GM12878 (cell line): ENCODE measurements around the gene NFKBIA. TPM values are rescaled to one million over a fixed set of nuclear protein-coding genes. Genes with fewer than 3 reads are reported as not detected.

Source experiments
- ATAC-seq: fragments of 200-7000 bp; cut with Tn5 transposase; 3 replicates; pipeline ENCODE4 v1.9.1; 2020; ENCODE audit warnings: mild to moderate bottlenecking, moderate library complexity
- BruUV-seq: library from RNA; stranded (reverse); fragments of 400-500 nt; replicated peaks from 2 replicates; lab custom pipeline; 2021; lab: Mats Ljungman, UMichigan
- CTCF ChIA-PET: fragments of 300-600 bp; sonication (Branson Sonifier 250); formaldehyde crosslinking; extraction: SDS; loops from one replicate; lab custom pipeline; 2021; ENCODE audit warnings: inconsistent platforms; lab: Yijun Ruan, JAX
- POLR2A ChIA-PET: fragments of 350-600 bp; formaldehyde crosslinking; extraction: SDS; loops from one replicate; lab custom pipeline; 2021; ENCODE audit warnings: inconsistent platforms; lab: Charles Lee
- RAD21 ChIA-PET: fragments of 300-600 bp; sonication (Branson Sonifier 250); formaldehyde crosslinking; loops from one replicate; lab custom pipeline; 2023; ENCODE audit warnings: antibody characterized with exemption; ENCODE audit not compliant: unreplicated experiment; lab: Charles Lee
- SMC1A ChIA-PET: fragments of 300-600 bp; sonication (Branson Sonifier 250); formaldehyde crosslinking; loops from one replicate; lab custom pipeline; 2023; ENCODE audit not compliant: unreplicated experiment, uncharacterized antibody; lab: Charles Lee
- DNase-seq: peaks from one replicate; pipeline ENCODE4 v3.0.0-alpha.2; 2011; ENCODE audit warnings: low read depth, low spot score
- FAIRE-seq: peaks from 3 replicates; lab custom pipeline; 2011; peaks lifted over from hg19 to GRCh38; lab: Jason Lieb, UNC
- H2AFZ ChIP-seq: 2 replicates; pipeline ENCODE4 v1.6.0; 2011; ENCODE audit warnings: low read depth, low read length, control low read depth; ENCODE audit not compliant: control insufficient read depth
- H3K27ac ChIP-seq: 2 replicates; pipeline ENCODE4 v1.5.1; 2011; ENCODE audit warnings: control low read depth; ENCODE audit not compliant: control insufficient read depth, insufficient read depth
- H3K27me3 ChIP-seq, 2 experiments: replicated peaks in 1 of 2; 2 replicates each; pipeline versions ENCODE4 v1.6.0 to v1.6.1; 2011; ENCODE audit warnings: low read length in 1 of 2; ENCODE audit not compliant: control insufficient read depth in 2 of 2, insufficient read depth in 2 of 2
- H3K36me3 ChIP-seq, 2 experiments: 2 replicates each; pipeline ENCODE4 v1.5.1; 2011; ENCODE audit warnings: low read length in 1 of 2; ENCODE audit not compliant: control insufficient read depth in 2 of 2, insufficient read depth in 2 of 2
- H3K4me1 ChIP-seq: 2 replicates; pipeline ENCODE4 v1.6.1; 2011; ENCODE audit warnings: mild to moderate bottlenecking, low read length, moderate library complexity, mixed read lengths; ENCODE audit not compliant: control insufficient read depth, insufficient read depth
- H3K4me2 ChIP-seq: 2 replicates; pipeline ENCODE4 v1.6.0; 2011; ENCODE audit warnings: control low read depth; ENCODE audit not compliant: control insufficient read depth, insufficient read depth
- H3K4me3 ChIP-seq: fragments of 200-600 bp; sonication (generic); 2 replicates; pipeline ENCODE4 v1.5.1; 2016
- H3K79me2 ChIP-seq: 2 replicates; pipeline ENCODE4 v1.6.0; 2011; ENCODE audit warnings: low read length; ENCODE audit not compliant: control insufficient read depth, insufficient read depth
- H3K9ac ChIP-seq: 2 replicates; pipeline ENCODE4 v1.8.0; 2011; ENCODE audit warnings: low read length, control low read depth, mixed read lengths; ENCODE audit not compliant: control insufficient read depth, insufficient read depth
- H3K9me3 ChIP-seq: replicated peaks from 3 replicates; pipeline ENCODE4 v1.5.1; 2011; ENCODE audit warnings: mild to moderate bottlenecking, low read length; ENCODE audit not compliant: control insufficient read depth, insufficient read depth
- H4K20me1 ChIP-seq: 2 replicates; pipeline ENCODE4 v1.6.0; 2011; ENCODE audit not compliant: control insufficient read depth, insufficient read depth
- ASH2L ChIP-seq: fragments of 300-600, 200-600 bp; sonication (generic); IDR thresholded peaks from 2 replicates; pipeline ENCODE4 v1.6.1; 2017; ENCODE audit warnings: low read depth, mild to moderate bottlenecking, borderline replicate concordance
- CREB1 ChIP-seq: IDR thresholded peaks from 2 replicates; pipeline ENCODE4 v1.6.1; 2012; ENCODE audit warnings: low read depth, mild to moderate bottlenecking, inconsistent platforms
- EGR1 ChIP-seq, 2 experiments: IDR thresholded peaks; 1 replicate in 1 of 2; 2 replicates in 1 of 2; pipeline ENCODE4 v1.6.1; 2011 to 2012; ENCODE audit warnings: low read depth in 2 of 2, low read length in 2 of 2, borderline replicate concordance in 1 of 2, mild to moderate bottlenecking in 1 of 2, moderate library complexity in 1 of 2
- PAX5 ChIP-seq: IDR thresholded peaks from 2 replicates; pipeline ENCODE4 v1.6.1; 2011; ENCODE audit warnings: low read depth, low read length, borderline replicate concordance
- POLR2AphosphoS2 ChIP-seq: IDR thresholded peaks from 2 replicates; pipeline ENCODE4 v1.6.1; 2011; ENCODE audit warnings: low read depth, mild to moderate bottlenecking, low read length, improper control_type of control experiment, moderate library complexity
- RB1 ChIP-seq: fragments of 450-650 bp; formaldehyde crosslinking; IDR thresholded peaks from 2 replicates; pipeline ENCODE4 v1.6.1; 2017; ENCODE audit warnings: mild to moderate bottlenecking, borderline replicate concordance
- RFX5 ChIP-seq: IDR thresholded peaks from 2 replicates; pipeline ENCODE4 v1.6.1; 2011; ENCODE audit warnings: low read depth, low read length, improper control_type of control experiment
- SMARCA5 ChIP-seq: fragments of 450-650 bp; IDR thresholded peaks from 2 replicates; pipeline ENCODE4 v1.6.1; 2017; ENCODE audit warnings: mild to moderate bottlenecking
- SMC3 ChIP-seq: IDR thresholded peaks from 2 replicates; pipeline ENCODE4 v1.6.1; 2011; ENCODE audit warnings: low read length, improper control_type of control experiment, borderline replicate concordance
- YY1 ChIP-seq: IDR thresholded peaks from 2 replicates; pipeline ENCODE4 v1.6.1; 2011; ENCODE audit warnings: low read depth, mild to moderate bottlenecking, low read length
- WGBS: methylation state at CpG from one replicate; pipeline ENCODE4 v1.1.6; 2016; ENCODE audit warnings: low lambda C conversion rate; ENCODE audit not compliant: insufficient replicate concordance, insufficient coverage; ENCODE audit errors: missing lambda C conversion rate; 5-methylcytosine and 5-hydroxymethylcytosine counted together
- in situ Hi-C: fragments of 300-500 bp; cut with MboI; formaldehyde crosslinking; loops from 9 replicates; pipeline ENCODE4 v1.14.3; 2018; ENCODE audit warnings: mixed read lengths
- intact Hi-C: fragments of 100-400 bp; cut with micrococcal nuclease; formaldehyde crosslinking; loops from one replicate; pipeline ENCODE4 v1.14.2; 2022; ENCODE audit not compliant: unreplicated experiment
- polyA plus RNA-seq, 11 experiments: library from polyadenylated mRNA; depleted of rRNA in 4 of 11; unstranded in 6 of 11; stranded (reverse) in 5 of 11; fragments of >200 nt; fragmentation: Nextera tagmentation in 4 of 11; fragmentation: Illumina TruSeq in 1 of 11; extraction: Ambion mirVana in 4 of 11; extraction: Trizol in 1 of 11; gene quantifications; 1 replicate in 1 of 11; 2 replicates in 10 of 11; pipeline versions ENCODE4 v1.2.1 to v1.2.3, GENCODE V29; 2011 to 2016; ENCODE audit warnings: inconsistent platforms in 2 of 11, missing spikeins in 2 of 11, low read depth in 1 of 11
- total RNA-seq, 4 experiments: library from RNA; depleted of rRNA in 3 of 4; stranded (reverse); fragments of >200 nt in 3 of 4; fragmentation: Illumina TruSeq in 1 of 4; extraction: Trizol in 1 of 4; gene quantifications; 2 replicates each; pipeline versions ENCODE4 v1.2.1 to v1.2.3, GENCODE V29; 2013 to 2021
- TF ChIP-seq, protein P1 (sequence below): fragments of 450-650 bp; IDR thresholded peaks from 2 replicates; pipeline ENCODE4 v1.6.1; 2017; ENCODE audit warnings: mild to moderate bottlenecking, moderate library complexity
- TF ChIP-seq, protein P2 (sequence below): fragments of 450-650 bp; conservative IDR thresholded peaks from 2 replicates; pipeline ENCODE4 v1.6.1; 2017; ENCODE audit warnings: mild to moderate bottlenecking, moderate library complexity
- TF ChIP-seq, protein P3 (sequence below): fragments of 450-650 bp; IDR thresholded peaks from 2 replicates; pipeline ENCODE4 v1.6.1; 2016; ENCODE audit warnings: mild to moderate bottlenecking, moderate library complexity, borderline replicate concordance

The NFKBIA gene
- total and polyA plus RNA-seq, 10 of the 15 experiments (the other 5 are each of a cell fraction or from before 2014, with no cell fraction given), result 123 to 419 (median 267) TPM

- Histone ChIP-seq H2AFZ (no peak overlapping the region), H3K36me3 (no peaks in the 10 kb centered on the region; a peak in 1 of 4 replicates), H3K4me2 (no peak overlapping the region), H3K27ac (no peak overlapping the region), H3K4me1 (peaks cover 32% of the 10 kb centered on the region), H3K27me3 (no peaks in the 10 kb centered on the region), H3K79me2 (no peaks in the 10 kb centered on the region), H3K4me3 (no peak overlapping the region), H3K9ac (no peak overlapping the region), H3K9me3 (no peaks in the 10 kb centered on the region), H4K20me1 (no peaks in the 10 kb centered on the region)
- ATAC-seq (no peak), DNase-seq (no peak), FAIRE-seq (no peak)
- intact Hi-C loops (no loop called here), in situ Hi-C loops (no loop called here)
- WGBS, result 20% methylated on average over 3 of the region's 3 CpGs
- TF ChIP-seq PAX5 (no peak), CREB1 (no peak), EGR1 (IDR thresholded peaks at IDR 0.05; ENCODE audit: borderline replicate concordance in 1 of 2, low read depth in 2 of 2, low read length in 2 of 2) (no peak), SMARCA5 (no peak), RFX5 (no peak), SMC3 (no peak), POLR2AphosphoS2 (no peak), RB1 (no peak), YY1 (no peak), ASH2L (no peak)
- TF ChIP-seq, protein P1, sequence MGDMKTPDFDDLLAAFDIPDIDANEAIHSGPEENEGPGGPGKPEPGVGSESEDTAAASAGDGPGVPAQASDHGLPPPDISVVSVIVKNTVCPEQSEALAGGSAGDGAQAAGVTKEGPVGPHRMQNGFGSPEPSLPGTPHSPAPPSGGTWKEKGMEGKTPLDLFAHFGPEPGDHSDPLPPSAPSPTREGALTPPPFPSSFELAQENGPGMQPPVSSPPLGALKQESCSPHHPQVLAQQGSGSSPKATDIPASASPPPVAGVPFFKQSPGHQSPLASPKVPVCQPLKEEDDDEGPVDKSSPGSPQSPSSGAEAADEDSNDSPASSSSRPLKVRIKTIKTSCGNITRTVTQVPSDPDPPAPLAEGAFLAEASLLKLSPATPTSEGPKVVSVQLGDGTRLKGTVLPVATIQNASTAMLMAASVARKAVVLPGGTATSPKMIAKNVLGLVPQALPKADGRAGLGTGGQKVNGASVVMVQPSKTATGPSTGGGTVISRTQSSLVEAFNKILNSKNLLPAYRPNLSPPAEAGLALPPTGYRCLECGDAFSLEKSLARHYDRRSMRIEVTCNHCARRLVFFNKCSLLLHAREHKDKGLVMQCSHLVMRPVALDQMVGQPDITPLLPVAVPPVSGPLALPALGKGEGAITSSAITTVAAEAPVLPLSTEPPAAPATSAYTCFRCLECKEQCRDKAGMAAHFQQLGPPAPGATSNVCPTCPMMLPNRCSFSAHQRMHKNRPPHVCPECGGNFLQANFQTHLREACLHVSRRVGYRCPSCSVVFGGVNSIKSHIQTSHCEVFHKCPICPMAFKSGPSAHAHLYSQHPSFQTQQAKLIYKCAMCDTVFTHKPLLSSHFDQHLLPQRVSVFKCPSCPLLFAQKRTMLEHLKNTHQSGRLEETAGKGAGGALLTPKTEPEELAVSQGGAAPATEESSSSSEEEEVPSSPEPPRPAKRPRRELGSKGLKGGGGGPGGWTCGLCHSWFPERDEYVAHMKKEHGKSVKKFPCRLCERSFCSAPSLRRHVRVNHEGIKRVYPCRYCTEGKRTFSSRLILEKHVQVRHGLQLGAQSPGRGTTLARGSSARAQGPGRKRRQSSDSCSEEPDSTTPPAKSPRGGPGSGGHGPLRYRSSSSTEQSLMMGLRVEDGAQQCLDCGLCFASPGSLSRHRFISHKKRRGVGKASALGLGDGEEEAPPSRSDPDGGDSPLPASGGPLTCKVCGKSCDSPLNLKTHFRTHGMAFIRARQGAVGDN, result no peak
- TF ChIP-seq, protein P2, sequence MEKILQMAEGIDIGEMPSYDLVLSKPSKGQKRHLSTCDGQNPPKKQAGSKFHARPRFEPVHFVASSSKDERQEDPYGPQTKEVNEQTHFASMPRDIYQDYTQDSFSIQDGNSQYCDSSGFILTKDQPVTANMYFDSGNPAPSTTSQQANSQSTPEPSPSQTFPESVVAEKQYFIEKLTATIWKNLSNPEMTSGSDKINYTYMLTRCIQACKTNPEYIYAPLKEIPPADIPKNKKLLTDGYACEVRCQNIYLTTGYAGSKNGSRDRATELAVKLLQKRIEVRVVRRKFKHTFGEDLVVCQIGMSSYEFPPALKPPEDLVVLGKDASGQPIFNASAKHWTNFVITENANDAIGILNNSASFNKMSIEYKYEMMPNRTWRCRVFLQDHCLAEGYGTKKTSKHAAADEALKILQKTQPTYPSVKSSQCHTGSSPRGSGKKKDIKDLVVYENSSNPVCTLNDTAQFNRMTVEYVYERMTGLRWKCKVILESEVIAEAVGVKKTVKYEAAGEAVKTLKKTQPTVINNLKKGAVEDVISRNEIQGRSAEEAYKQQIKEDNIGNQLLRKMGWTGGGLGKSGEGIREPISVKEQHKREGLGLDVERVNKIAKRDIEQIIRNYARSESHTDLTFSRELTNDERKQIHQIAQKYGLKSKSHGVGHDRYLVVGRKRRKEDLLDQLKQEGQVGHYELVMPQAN, result no peak
- TF ChIP-seq, protein P3, sequence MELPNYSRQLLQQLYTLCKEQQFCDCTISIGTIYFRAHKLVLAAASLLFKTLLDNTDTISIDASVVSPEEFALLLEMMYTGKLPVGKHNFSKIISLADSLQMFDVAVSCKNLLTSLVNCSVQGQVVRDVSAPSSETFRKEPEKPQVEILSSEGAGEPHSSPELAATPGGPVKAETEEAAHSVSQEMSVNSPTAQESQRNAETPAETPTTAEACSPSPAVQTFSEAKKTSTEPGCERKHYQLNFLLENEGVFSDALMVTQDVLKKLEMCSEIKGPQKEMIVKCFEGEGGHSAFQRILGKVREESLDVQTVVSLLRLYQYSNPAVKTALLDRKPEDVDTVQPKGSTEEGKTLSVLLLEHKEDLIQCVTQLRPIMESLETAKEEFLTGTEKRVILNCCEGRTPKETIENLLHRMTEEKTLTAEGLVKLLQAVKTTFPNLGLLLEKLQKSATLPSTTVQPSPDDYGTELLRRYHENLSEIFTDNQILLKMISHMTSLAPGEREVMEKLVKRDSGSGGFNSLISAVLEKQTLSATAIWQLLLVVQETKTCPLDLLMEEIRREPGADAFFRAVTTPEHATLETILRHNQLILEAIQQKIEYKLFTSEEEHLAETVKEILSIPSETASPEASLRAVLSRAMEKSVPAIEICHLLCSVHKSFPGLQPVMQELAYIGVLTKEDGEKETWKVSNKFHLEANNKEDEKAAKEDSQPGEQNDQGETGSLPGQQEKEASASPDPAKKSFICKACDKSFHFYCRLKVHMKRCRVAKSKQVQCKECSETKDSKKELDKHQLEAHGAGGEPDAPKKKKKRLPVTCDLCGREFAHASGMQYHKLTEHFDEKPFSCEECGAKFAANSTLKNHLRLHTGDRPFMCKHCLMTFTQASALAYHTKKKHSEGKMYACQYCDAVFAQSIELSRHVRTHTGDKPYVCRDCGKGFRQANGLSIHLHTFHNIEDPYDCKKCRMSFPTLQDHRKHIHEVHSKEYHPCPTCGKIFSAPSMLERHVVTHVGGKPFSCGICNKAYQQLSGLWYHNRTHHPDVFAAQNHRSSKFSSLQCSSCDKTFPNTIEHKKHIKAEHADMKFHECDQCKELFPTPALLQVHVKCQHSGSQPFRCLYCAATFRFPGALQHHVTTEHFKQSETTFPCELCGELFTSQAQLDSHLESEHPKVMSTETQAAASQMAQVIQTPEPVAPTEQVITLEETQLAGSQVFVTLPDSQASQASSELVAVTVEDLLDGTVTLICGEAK, result no peak
- POLR2A ChIA-PET, result interaction anchor here (2.3 kb wide), 1 partner anchor 13 kb away, joined by 9 read pairs; no protein-coding TSS in a partner anchor
- RAD21 ChIA-PET, result no interaction called here
- BruUV-seq, result no TSS peak
- CTCF ChIA-PET, result no interaction called here
- SMC1A ChIA-PET, result interaction anchor here (1.1 kb wide), 1 partner anchor 11 kb away, joined by 3 read pairs; no protein-coding TSS in a partner anchor
Measured at GRCh38 chr14:35362450-35362849, 42.1 kb downstream of the NFKBIA start.
